ENCODE measurements around the gene RPS6KA5. TPM values are rescaled to one million over a fixed set of nuclear protein-coding genes. Genes with fewer than 3 reads are reported as not detected.

RPS6KA5 gene
- total RNA-seq, 1 experiment from 2014 or later: 2.2 TPM

DNA sequence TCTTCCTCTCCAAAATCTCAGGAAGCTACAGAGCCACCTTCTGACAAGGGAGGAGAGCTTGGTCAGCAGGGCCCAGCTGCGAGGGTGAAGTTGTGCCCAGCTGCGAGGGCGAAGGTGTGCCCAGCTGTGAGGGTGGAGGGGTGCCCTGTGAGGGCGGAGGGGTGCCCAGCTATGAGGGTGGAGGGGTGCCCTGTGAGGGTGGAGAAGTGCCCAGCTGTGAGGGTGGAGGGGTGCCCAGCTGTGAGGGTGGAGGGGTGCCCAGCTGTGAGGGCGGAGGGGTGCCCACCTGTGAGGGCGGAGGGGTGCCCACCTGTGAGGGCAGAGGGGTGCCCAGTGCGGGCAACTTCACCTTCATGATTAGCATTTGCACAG is 223.8 kb downstream of the RPS6KA5 start:
- Mint-ChIP-seq H3K9me3 (ENCODE audit: unreplicated experiment) (no peaks in the 10 kb centered on the region), H3K27ac (ENCODE audit: low read depth, unreplicated experiment) (no peak overlapping the region), H3K4me3 (ENCODE audit: unreplicated experiment) (no peak overlapping the region), H3K27me3 (ENCODE audit: insufficient read depth, unreplicated experiment) (no peaks in the 10 kb centered on the region), H3K4me1 (ENCODE audit: insufficient read depth, unreplicated experiment) (peaks cover 6% of the 10 kb centered on the region), H3K36me3 (ENCODE audit: insufficient read depth, unreplicated experiment) (no peaks in the 10 kb centered on the region)
- POLR2A ChIA-PET: no interaction called here
- TF ChIP-seq, protein P1, sequence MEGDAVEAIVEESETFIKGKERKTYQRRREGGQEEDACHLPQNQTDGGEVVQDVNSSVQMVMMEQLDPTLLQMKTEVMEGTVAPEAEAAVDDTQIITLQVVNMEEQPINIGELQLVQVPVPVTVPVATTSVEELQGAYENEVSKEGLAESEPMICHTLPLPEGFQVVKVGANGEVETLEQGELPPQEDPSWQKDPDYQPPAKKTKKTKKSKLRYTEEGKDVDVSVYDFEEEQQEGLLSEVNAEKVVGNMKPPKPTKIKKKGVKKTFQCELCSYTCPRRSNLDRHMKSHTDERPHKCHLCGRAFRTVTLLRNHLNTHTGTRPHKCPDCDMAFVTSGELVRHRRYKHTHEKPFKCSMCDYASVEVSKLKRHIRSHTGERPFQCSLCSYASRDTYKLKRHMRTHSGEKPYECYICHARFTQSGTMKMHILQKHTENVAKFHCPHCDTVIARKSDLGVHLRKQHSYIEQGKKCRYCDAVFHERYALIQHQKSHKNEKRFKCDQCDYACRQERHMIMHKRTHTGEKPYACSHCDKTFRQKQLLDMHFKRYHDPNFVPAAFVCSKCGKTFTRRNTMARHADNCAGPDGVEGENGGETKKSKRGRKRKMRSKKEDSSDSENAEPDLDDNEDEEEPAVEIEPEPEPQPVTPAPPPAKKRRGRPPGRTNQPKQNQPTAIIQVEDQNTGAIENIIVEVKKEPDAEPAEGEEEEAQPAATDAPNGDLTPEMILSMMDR (IDR thresholded peaks at IDR 0.05; ENCODE audit: unreplicated experiment): no peak
- no TSS peak for BruUV-seq (replicated peaks)
- DNase-seq (ENCODE audit: unreplicated experiment): no peak
- CTCF ChIA-PET: interaction anchor here (0.6 kb wide), 1 partner anchor 336 kb away, joined by 3 read pairs; no protein-coding TSS in a partner anchor
- intact Hi-C loops (cut with micrococcal nuclease): no loop called here

DNA sequence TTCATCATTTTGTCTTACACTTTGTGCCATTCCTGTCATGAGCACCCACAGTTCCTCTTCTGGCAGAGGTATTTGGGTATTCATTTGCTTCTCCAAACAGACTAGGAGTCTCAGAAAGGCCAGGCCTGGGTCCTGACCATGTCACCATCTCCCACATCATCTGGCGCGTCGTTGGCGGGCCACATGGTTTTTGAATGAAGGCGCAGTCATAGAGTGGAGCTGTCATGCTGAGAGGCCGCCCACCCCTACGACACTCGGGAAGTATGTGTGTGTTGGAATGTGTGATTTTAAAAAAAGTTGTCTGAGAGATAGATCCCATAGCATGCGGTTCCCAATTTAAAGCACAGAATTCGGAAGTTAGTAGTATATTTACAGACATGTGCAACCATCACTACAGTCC is 228.6 kb downstream of the RPS6KA5 start:
- Mint-ChIP-seq H3K9me3 (ENCODE audit: unreplicated experiment) (no peaks in the 10 kb centered on the region), H3K27ac (ENCODE audit: low read depth, unreplicated experiment) (no peak overlapping the region), H3K4me1 (ENCODE audit: insufficient read depth, unreplicated experiment) (no peaks in the 10 kb centered on the region), H3K27me3 (ENCODE audit: insufficient read depth, unreplicated experiment) (no peaks in the 10 kb centered on the region), H3K36me3 (ENCODE audit: insufficient read depth, unreplicated experiment) (no peaks in the 10 kb centered on the region), H3K4me3 (ENCODE audit: unreplicated experiment) (no peak overlapping the region)
- no peak for DNase-seq (ENCODE audit: unreplicated experiment)
- intact Hi-C loops (cut with micrococcal nuclease): no loop called here
- TF ChIP-seq, protein P1 (IDR thresholded peaks at IDR 0.05; ENCODE audit: unreplicated experiment): no peak
- CTCF ChIA-PET: interaction anchor here (0.7 kb wide), 1 partner anchor 31 kb away, joined by 3 read pairs; no protein-coding TSS in a partner anchor
- BruUV-seq (replicated peaks): no TSS peak
- POLR2A ChIA-PET: interaction anchor here (1.1 kb wide), 1 partner anchor 10 kb away, joined by 3 read pairs; no protein-coding TSS in a partner anchor

DNA sequence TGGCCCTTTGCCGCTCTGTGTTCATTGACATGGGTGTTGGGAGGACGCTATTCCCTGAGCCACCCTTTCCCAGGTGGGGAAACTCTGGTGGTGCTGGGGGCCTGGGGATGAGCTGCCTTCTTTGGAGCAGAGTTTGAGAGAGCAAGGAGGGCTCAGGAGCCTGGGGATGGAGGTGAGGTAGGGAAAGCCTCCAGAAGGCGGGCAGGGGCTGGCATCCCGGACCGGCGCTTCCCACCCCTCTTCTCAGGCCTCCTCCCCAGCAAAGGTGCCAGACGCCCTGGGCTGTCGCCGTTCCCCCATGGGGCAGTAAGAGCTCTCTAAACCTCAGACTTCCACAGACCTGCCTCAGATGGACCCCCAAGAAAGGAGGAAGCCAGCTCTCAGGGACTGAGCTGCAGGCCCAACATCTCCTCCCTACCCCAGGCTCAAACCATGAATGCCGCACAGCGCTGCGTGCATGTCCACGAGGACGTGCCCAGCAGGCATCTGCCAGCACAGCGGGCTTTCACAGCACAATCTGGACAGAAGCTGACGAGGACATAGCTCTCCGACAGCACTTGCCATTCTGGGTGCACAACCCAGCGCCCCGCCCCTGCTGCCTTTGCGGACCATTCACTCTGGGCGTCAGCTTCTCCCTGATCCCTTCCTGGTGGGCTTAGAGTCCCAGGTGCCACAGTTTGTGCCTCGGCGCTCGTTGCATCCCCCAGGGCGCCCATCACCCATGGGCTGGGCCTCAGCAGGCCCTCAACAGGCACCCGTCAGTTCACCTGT is 229.3 kb downstream of the RPS6KA5 start:
- BruUV-seq (replicated peaks): no TSS peak
- no peaks in the 10 kb centered on the region for H3K4me1 Mint-ChIP-seq (ENCODE audit: insufficient read depth, unreplicated experiment)
- TF ChIP-seq, protein P1 (IDR thresholded peaks at IDR 0.05; ENCODE audit: unreplicated experiment): no peak
- H3K4me3 Mint-ChIP-seq (ENCODE audit: unreplicated experiment): no peak overlapping the region
- H3K36me3 Mint-ChIP-seq (ENCODE audit: insufficient read depth, unreplicated experiment): no peaks in the 10 kb centered on the region
- intact Hi-C loops (cut with micrococcal nuclease): no loop called here
- no peaks in the 10 kb centered on the region for H3K9me3 Mint-ChIP-seq (ENCODE audit: unreplicated experiment)
- no peaks in the 10 kb centered on the region for H3K27me3 Mint-ChIP-seq (ENCODE audit: insufficient read depth, unreplicated experiment)
- POLR2A ChIA-PET: interaction anchor here (1.1 kb wide), 1 partner anchor 10 kb away, joined by 3 read pairs; no protein-coding TSS in a partner anchor
- DNase-seq (ENCODE audit: unreplicated experiment): no peak
- no peak overlapping the region for H3K27ac Mint-ChIP-seq (ENCODE audit: low read depth, unreplicated experiment)
- CTCF ChIA-PET: interaction anchor here (0.6 to 0.7 kb wide), 3 partner anchors 30 to 340 kb away, joined by 3 read pairs; no protein-coding TSS in a partner anchor

DNA sequence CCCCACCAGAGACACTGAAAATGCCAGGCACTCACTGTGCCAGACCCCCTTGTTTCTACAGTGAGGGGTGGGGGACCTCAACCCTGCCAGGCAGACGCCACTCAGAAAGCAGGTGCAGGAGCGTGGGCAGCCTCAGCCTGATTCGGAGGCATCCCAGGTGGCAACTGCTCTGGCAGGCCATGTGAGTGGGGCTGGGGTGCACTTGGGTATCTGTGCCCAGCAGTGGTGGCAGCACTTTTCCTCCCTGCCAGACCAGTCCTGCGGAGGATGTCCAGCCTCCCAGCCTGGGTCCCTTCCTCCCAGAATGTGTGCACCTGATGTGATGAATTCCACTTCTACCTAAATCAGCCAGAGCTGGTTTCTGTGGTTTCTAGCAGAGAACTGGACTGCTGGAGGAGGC is 230.8 kb downstream of the RPS6KA5 start:
- Mint-ChIP-seq H3K9me3 (ENCODE audit: unreplicated experiment) (no peaks in the 10 kb centered on the region), H3K27me3 (ENCODE audit: insufficient read depth, unreplicated experiment) (no peaks in the 10 kb centered on the region), H3K27ac (ENCODE audit: low read depth, unreplicated experiment) (no peak overlapping the region), H3K36me3 (ENCODE audit: insufficient read depth, unreplicated experiment) (peaks cover 6% of the 10 kb centered on the region), H3K4me1 (ENCODE audit: insufficient read depth, unreplicated experiment) (no peaks in the 10 kb centered on the region), H3K4me3 (ENCODE audit: unreplicated experiment) (no peak overlapping the region)
- no peak for DNase-seq (ENCODE audit: unreplicated experiment)
- CTCF ChIA-PET: no interaction called here
- TF ChIP-seq, protein P1 (IDR thresholded peaks at IDR 0.05; ENCODE audit: unreplicated experiment): no peak
- POLR2A ChIA-PET: no interaction called here
- no TSS peak for BruUV-seq (replicated peaks)
- intact Hi-C loops (cut with micrococcal nuclease): no loop called here

Measured in MCF 10A (cell line).